IMR-90 (cell line): ENCODE results near the gene ACER1. TPM values are rescaled to one million over a fixed set of nuclear protein-coding genes. Genes with fewer than 3 reads are reported as not detected.

Experiments used
- ATAC-seq: fragments of 200-7000 bp; cut with Tn5 transposase; 2 replicates; pipeline ENCODE4 v1.9.1; 2020; ENCODE audit warnings: low read depth, mild to moderate bottlenecking, moderate library complexity
- BruUV-seq: library from RNA; stranded (reverse); fragments of 400-500 nt; replicated peaks from 2 replicates; lab custom pipeline; 2021; lab: Mats Ljungman, UMichigan
- CTCF ChIA-PET: fragments of 300-600 bp; formaldehyde crosslinking; extraction: SDS; loops from one replicate; lab custom pipeline; 2021; ENCODE audit warnings: antibody characterized with exemption; lab: Yijun Ruan, JAX
- POLR2A ChIA-PET: fragments of 300-600 bp; sonication (Branson Sonifier 250); formaldehyde crosslinking; loops from one replicate; lab custom pipeline; 2022; ENCODE audit warnings: antibody characterized with exemption; ENCODE audit not compliant: unreplicated experiment; lab: Charles Lee
- DNase-seq: peaks from one replicate; pipeline ENCODE4 v3.0.0; 2013
- H2AFZ ChIP-seq: replicated peaks from 2 replicates; pipeline ENCODE3; 2013; ENCODE audit warnings: low read length, mild to moderate bottlenecking; ENCODE audit not compliant: poor library complexity
- H2AK5ac ChIP-seq: 2 replicates; pipeline ENCODE4 v1.6.1; 2013; ENCODE audit warnings: low read depth, low read length, inconsistent platforms
- H2AK9ac ChIP-seq: replicated peaks from 2 replicates; pipeline ENCODE3; 2013; ENCODE audit warnings: mild to moderate bottlenecking, low read depth, low read length, moderate library complexity; ENCODE audit not compliant: poor library complexity
- H2BK120ac ChIP-seq: 2 replicates; pipeline ENCODE4 v1.6.1; 2013; ENCODE audit warnings: low read depth, low read length, inconsistent platforms
- H2BK15ac ChIP-seq: 3 replicates; pipeline ENCODE4 v1.6.1; 2013; ENCODE audit warnings: low read depth, low read length, inconsistent platforms
- H2BK20ac ChIP-seq: 2 replicates; pipeline ENCODE4 v1.6.1; 2013; ENCODE audit warnings: low read depth, mild to moderate bottlenecking, inconsistent platforms, low read length, moderate library complexity
- H2BK5ac ChIP-seq: 2 replicates; pipeline ENCODE4 v1.6.1; 2013; ENCODE audit warnings: mild to moderate bottlenecking, low read depth, low read length, inconsistent platforms; ENCODE audit not compliant: poor library complexity, severe bottlenecking
- H3K14ac ChIP-seq: replicated peaks from 2 replicates; pipeline ENCODE4 v1.6.1; 2013; ENCODE audit warnings: low read depth, low read length, inconsistent platforms
- H3K18ac ChIP-seq: 2 replicates; pipeline ENCODE4 v1.6.1; 2013; ENCODE audit warnings: low read depth, low read length, control low read depth
- H3K23ac ChIP-seq: 2 replicates; pipeline ENCODE4 v1.6.1; 2013; ENCODE audit warnings: low read depth, low read length, inconsistent platforms
- H3K27ac ChIP-seq: 2 replicates; pipeline ENCODE4 v1.5.1; 2013; ENCODE audit warnings: mild to moderate bottlenecking, control low read depth, low read length; ENCODE audit not compliant: insufficient read depth
- H3K27me3 ChIP-seq: 2 replicates; pipeline ENCODE4 v1.6.1; 2013; ENCODE audit warnings: low read length; ENCODE audit not compliant: control insufficient read depth, insufficient read depth
- H3K36me3 ChIP-seq: 2 replicates; pipeline ENCODE4 v1.6.1; 2013; ENCODE audit warnings: low read length, mixed read lengths; ENCODE audit not compliant: control insufficient read depth, insufficient read depth
- H3K4ac ChIP-seq: 2 replicates; pipeline ENCODE4 v1.6.1; 2013; ENCODE audit warnings: low read depth, low read length, inconsistent platforms
- H3K4me1 ChIP-seq: 2 replicates; pipeline ENCODE4 v1.6.1; 2013; ENCODE audit warnings: low read length, mixed read lengths; ENCODE audit not compliant: control insufficient read depth, insufficient read depth
- H3K4me2 ChIP-seq: 2 replicates; pipeline ENCODE4 v1.6.1; 2013; ENCODE audit warnings: low read depth, mild to moderate bottlenecking, control low read depth, low read length, moderate library complexity
- H3K4me3 ChIP-seq: 2 replicates; pipeline ENCODE4 v1.5.1; 2013; ENCODE audit warnings: low read depth, mild to moderate bottlenecking, control low read depth, low read length, moderate library complexity; ENCODE audit not compliant: insufficient read depth
- H3K56ac ChIP-seq: 2 replicates; pipeline ENCODE4 v1.6.1; 2013; ENCODE audit warnings: low read length, inconsistent platforms; ENCODE audit not compliant: insufficient read depth; ENCODE audit errors: extremely low read depth
- H3K79me1 ChIP-seq, 2 experiments: 2 replicates each; pipeline ENCODE4 v1.6.1; 2013; ENCODE audit warnings: low read length in 2 of 2, inconsistent platforms in 1 of 2, low read depth in 1 of 2
- H3K9ac ChIP-seq: 2 replicates; pipeline ENCODE4 v1.6.1; 2013; ENCODE audit warnings: low read depth, low read length, control low read depth
- H3K9me1 ChIP-seq: 2 replicates; pipeline ENCODE4 v1.6.1; 2013; ENCODE audit warnings: low read length, inconsistent platforms; ENCODE audit not compliant: insufficient read depth
- H3K9me3 ChIP-seq: 2 replicates; pipeline ENCODE4 v1.6.1; 2013; ENCODE audit warnings: low read length; ENCODE audit not compliant: control insufficient read depth, insufficient read depth
- H4K20me1 ChIP-seq: 2 replicates; pipeline ENCODE4 v1.6.1; 2013; ENCODE audit warnings: low read length, inconsistent platforms; ENCODE audit not compliant: insufficient read depth
- H4K5ac ChIP-seq: 2 replicates; pipeline ENCODE4 v1.6.1; 2013; ENCODE audit warnings: mild to moderate bottlenecking, low read depth, low read length, control low read depth
- H4K8ac ChIP-seq, 2 experiments: 2 replicates each; pipeline ENCODE4 v1.6.1; 2013; ENCODE audit warnings: low read depth in 2 of 2, low read length in 2 of 2, control low read depth in 1 of 2, inconsistent platforms in 1 of 2
- H4K91ac ChIP-seq: 2 replicates; pipeline ENCODE4 v1.6.1; 2013; ENCODE audit warnings: low read depth, low read length, inconsistent platforms; ENCODE audit not compliant: insufficient read depth
- BHLHE40 ChIP-seq: fragments of 150-350 bp; IDR thresholded peaks from 2 replicates; pipeline ENCODE4 v1.6.1; 2016; ENCODE audit warnings: mild to moderate bottlenecking, low read depth, low read length
- CEBPB ChIP-seq: IDR thresholded peaks from 2 replicates; pipeline ENCODE4 v1.6.1; 2012; ENCODE audit warnings: low read depth, low read length, improper control_type of control experiment
- CHD1 ChIP-seq: IDR thresholded peaks from 2 replicates; pipeline ENCODE4 v1.6.1; 2012; ENCODE audit warnings: low read depth, low read length, improper control_type of control experiment
- FOS ChIP-seq: fragments of 150-350 bp; IDR thresholded peaks from 2 replicates; pipeline ENCODE4 v1.6.1; 2016; ENCODE audit warnings: low read depth, low read length
- MAFK ChIP-seq: IDR thresholded peaks from 2 replicates; pipeline ENCODE4 v1.6.1; 2012; ENCODE audit warnings: low read depth, low read length, improper control_type of control experiment
- MAZ ChIP-seq: IDR thresholded peaks from 2 replicates; pipeline ENCODE4 v1.6.1; 2012; ENCODE audit warnings: low read depth, mild to moderate bottlenecking, low read length, improper control_type of control experiment, moderate library complexity, borderline replicate concordance
- MXI1 ChIP-seq: IDR thresholded peaks from 2 replicates; pipeline ENCODE4 v1.6.1; 2012; ENCODE audit warnings: low read depth, mild to moderate bottlenecking, low read length, moderate library complexity, borderline replicate concordance
- NFE2L2 ChIP-seq: fragments of 150-350 bp; IDR thresholded peaks from 2 replicates; pipeline ENCODE4 v1.6.1; 2016; ENCODE audit warnings: low read depth, mild to moderate bottlenecking, low read length
- POLR2A ChIP-seq: IDR thresholded peaks from 2 replicates; pipeline ENCODE4 v1.6.1; 2012; ENCODE audit warnings: mild to moderate bottlenecking, low read depth, low read length
- RAD21 ChIP-seq: IDR thresholded peaks from 2 replicates; pipeline ENCODE4 v1.6.1; 2012; ENCODE audit warnings: low read length, improper control_type of control experiment
- RCOR1 ChIP-seq: IDR thresholded peaks from 2 replicates; pipeline ENCODE4 v1.6.1; 2012; ENCODE audit warnings: mild to moderate bottlenecking, low read length, improper control_type of control experiment; ENCODE audit not compliant: insufficient replicate concordance
- RFX5 ChIP-seq: IDR thresholded peaks from 2 replicates; pipeline ENCODE4 v1.8.0; 2012; ENCODE audit warnings: low read depth, mild to moderate bottlenecking, low read length, moderate library complexity
- SMC3 ChIP-seq: fragments of 150-350 bp; IDR thresholded peaks from 2 replicates; pipeline ENCODE4 v1.6.1; 2016; ENCODE audit warnings: low read depth, mild to moderate bottlenecking, antibody characterized with exemption, low read length, moderate library complexity
- WGBS, 2 experiments: methylation state at CpG; one replicate each; pipeline versions ENCODE4 v1.1.5 to v1.1.7; 2013; ENCODE audit warnings: missing lambda C conversion rate in 2 of 2; ENCODE audit not compliant: insufficient read length in 1 of 2; ENCODE audit errors: extremely low coverage in 2 of 2; 5-methylcytosine and 5-hydroxymethylcytosine counted together
- dilution Hi-C: fragments of 300-500 bp; cut with HindIII; formaldehyde crosslinking; loops from one replicate; pipeline ENCODE4 v1.14.3; 2018; ENCODE audit warnings: low sequenced_read_pairs; ENCODE audit not compliant: unreplicated experiment
- in situ Hi-C: fragments of 300-500 bp; cut with MboI; formaldehyde crosslinking; loops from 3 replicates; pipeline ENCODE4 v1.14.3; 2019; ENCODE audit warnings: low sequenced_read_pairs, inconsistent platforms, mixed read lengths
- intact Hi-C: fragments of 100-400 bp; cut with micrococcal nuclease; formaldehyde crosslinking; loops from 2 replicates; pipeline ENCODE4 v1.10.0; 2022
- polyA plus RNA-seq, 3 experiments: library from polyadenylated mRNA; depleted of rRNA; stranded (reverse); fragments of >200 nt; gene quantifications; 2 replicates each; pipeline ENCODE4 v1.2.3, GENCODE V29; 2012; ENCODE audit warnings: low replicate concordance in 1 of 3
- total RNA-seq: library from RNA; depleted of rRNA; stranded (reverse); fragments of >200 nt; gene quantifications from 2 replicates; pipeline ENCODE4 v1.2.3, GENCODE V29; 2012
- TF ChIP-seq, protein P1 (sequence below): conservative IDR thresholded peaks from 2 replicates; pipeline ENCODE4 v1.5.1; 2012; ENCODE audit warnings: mild to moderate bottlenecking, low read depth, low read length, improper control_type of control experiment
- TF ChIP-seq, protein P2 (sequence below): fragments of 150-350 bp; IDR thresholded peaks from 2 replicates; pipeline ENCODE4 v1.6.1; 2016; ENCODE audit warnings: low read depth, mild to moderate bottlenecking, low read length, moderate library complexity, borderline replicate concordance
- TF ChIP-seq, protein P3 (sequence below): fragments of 150-350 bp; IDR thresholded peaks from 2 replicates; pipeline ENCODE4 v1.6.1; 2017; ENCODE audit warnings: mild to moderate bottlenecking, antibody characterized with exemption, low read length, low read depth

The ACER1 gene
- total and polyA plus RNA-seq, 2 of the 4 experiments (the other 2 are of a cell fraction) = not detected

DNA sequence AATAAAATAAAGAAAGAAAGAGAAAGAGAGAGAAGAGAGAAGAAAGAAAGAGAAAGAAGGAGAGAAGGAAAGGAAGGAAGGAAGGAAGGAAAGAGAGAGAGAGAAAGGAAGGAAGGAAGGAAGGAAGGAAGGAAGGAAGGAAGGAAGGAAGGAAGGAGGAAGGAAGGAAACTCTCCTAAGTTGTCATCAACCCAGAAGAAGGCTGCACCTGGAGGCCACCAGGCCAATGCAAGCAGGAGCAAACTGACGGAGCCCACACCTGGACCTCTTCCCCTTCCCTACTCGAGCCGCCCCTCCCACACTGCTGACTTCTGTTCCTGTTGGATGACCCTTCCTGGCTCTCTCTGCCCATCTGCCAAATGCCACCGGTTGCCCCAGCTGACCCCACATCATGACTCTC is 8.7 kb downstream of the ACER1 start:
- H3K4me1 ChIP-seq = no peaks in the 10 kb centered on the region
- no TSS peak for BruUV-seq
- peaks cover 6% of the 10 kb centered on the region for H3K27me3 ChIP-seq
- H4K8ac ChIP-seq = no peak overlapping the region
- dilution Hi-C loops = no loop called here
- H3K14ac ChIP-seq = no peak overlapping the region
- no peak overlapping the region for H3K4ac ChIP-seq
- WGBS, 2 experiments = 47% methylated on average over 4 of the region's 4 CpGs; no CpG with 5 or more reads in 1 of the 2 experiments
- H2BK120ac ChIP-seq = no peak overlapping the region
- no peak overlapping the region for H2AFZ ChIP-seq
- no peak overlapping the region for H3K4me3 ChIP-seq
- H3K56ac ChIP-seq = no peak overlapping the region
- H3K9ac ChIP-seq = no peak overlapping the region
- H3K27ac ChIP-seq = no peak overlapping the region
- no peaks in the 10 kb centered on the region for H3K9me3 ChIP-seq
- no peak overlapping the region for H4K91ac ChIP-seq
- H2AK9ac ChIP-seq = no peak overlapping the region
- H3K9me1 ChIP-seq = no peaks in the 10 kb centered on the region
- intact Hi-C loops = no loop called here
- H2BK5ac ChIP-seq = no peak overlapping the region
- no peak overlapping the region for H3K18ac ChIP-seq
- H3K79me1 ChIP-seq = no peaks in the 10 kb centered on the region
- DNase-seq (no peak), ATAC-seq (no peak)
- no peaks in the 10 kb centered on the region for H3K36me3 ChIP-seq
- no peak overlapping the region for H3K23ac ChIP-seq
- no peak overlapping the region for H3K4me2 ChIP-seq
- no peak overlapping the region for H2BK15ac ChIP-seq
- TF ChIP-seq, protein P1, sequence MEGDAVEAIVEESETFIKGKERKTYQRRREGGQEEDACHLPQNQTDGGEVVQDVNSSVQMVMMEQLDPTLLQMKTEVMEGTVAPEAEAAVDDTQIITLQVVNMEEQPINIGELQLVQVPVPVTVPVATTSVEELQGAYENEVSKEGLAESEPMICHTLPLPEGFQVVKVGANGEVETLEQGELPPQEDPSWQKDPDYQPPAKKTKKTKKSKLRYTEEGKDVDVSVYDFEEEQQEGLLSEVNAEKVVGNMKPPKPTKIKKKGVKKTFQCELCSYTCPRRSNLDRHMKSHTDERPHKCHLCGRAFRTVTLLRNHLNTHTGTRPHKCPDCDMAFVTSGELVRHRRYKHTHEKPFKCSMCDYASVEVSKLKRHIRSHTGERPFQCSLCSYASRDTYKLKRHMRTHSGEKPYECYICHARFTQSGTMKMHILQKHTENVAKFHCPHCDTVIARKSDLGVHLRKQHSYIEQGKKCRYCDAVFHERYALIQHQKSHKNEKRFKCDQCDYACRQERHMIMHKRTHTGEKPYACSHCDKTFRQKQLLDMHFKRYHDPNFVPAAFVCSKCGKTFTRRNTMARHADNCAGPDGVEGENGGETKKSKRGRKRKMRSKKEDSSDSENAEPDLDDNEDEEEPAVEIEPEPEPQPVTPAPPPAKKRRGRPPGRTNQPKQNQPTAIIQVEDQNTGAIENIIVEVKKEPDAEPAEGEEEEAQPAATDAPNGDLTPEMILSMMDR = no peak
- TF ChIP-seq, protein P2, sequence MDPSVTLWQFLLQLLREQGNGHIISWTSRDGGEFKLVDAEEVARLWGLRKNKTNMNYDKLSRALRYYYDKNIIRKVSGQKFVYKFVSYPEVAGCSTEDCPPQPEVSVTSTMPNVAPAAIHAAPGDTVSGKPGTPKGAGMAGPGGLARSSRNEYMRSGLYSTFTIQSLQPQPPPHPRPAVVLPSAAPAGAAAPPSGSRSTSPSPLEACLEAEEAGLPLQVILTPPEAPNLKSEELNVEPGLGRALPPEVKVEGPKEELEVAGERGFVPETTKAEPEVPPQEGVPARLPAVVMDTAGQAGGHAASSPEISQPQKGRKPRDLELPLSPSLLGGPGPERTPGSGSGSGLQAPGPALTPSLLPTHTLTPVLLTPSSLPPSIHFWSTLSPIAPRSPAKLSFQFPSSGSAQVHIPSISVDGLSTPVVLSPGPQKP = no peak
- no peak for TF ChIP-seq MXI1
- TF ChIP-seq POLR2A = no peak
- TF ChIP-seq MAFK = no peak
- TF ChIP-seq RCOR1 = no peak
- TF ChIP-seq CHD1 = no peak
- TF ChIP-seq, protein P3, sequence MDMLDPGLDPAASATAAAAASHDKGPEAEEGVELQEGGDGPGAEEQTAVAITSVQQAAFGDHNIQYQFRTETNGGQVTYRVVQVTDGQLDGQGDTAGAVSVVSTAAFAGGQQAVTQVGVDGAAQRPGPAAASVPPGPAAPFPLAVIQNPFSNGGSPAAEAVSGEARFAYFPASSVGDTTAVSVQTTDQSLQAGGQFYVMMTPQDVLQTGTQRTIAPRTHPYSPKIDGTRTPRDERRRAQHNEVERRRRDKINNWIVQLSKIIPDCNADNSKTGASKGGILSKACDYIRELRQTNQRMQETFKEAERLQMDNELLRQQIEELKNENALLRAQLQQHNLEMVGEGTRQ = no peak
- no peak for TF ChIP-seq BHLHE40
- TF ChIP-seq RFX5 = no peak
- TF ChIP-seq FOS = no peak
- TF ChIP-seq CEBPB = no peak
- no peak for TF ChIP-seq RAD21
- TF ChIP-seq NFE2L2 = no peak
- no peak for TF ChIP-seq SMC3
- TF ChIP-seq MAZ = no peak
- H4K5ac ChIP-seq = no peak overlapping the region
- no peak overlapping the region for H2AK5ac ChIP-seq
- ChIA-PET POLR2A (no interaction called here), CTCF (no interaction called here)
- in situ Hi-C loops = no loop called here
- no peaks in the 10 kb centered on the region for H4K20me1 ChIP-seq
- no peak overlapping the region for H2BK20ac ChIP-seq
